ENCODE results near the gene UPF2. TPM values are rescaled to one million over a fixed set of nuclear protein-coding genes. Genes with fewer than 3 reads are reported as not detected.

The UPF2 gene
- total RNA-seq, 1 donor from 2014 or later: 25.1 TPM

DNA sequence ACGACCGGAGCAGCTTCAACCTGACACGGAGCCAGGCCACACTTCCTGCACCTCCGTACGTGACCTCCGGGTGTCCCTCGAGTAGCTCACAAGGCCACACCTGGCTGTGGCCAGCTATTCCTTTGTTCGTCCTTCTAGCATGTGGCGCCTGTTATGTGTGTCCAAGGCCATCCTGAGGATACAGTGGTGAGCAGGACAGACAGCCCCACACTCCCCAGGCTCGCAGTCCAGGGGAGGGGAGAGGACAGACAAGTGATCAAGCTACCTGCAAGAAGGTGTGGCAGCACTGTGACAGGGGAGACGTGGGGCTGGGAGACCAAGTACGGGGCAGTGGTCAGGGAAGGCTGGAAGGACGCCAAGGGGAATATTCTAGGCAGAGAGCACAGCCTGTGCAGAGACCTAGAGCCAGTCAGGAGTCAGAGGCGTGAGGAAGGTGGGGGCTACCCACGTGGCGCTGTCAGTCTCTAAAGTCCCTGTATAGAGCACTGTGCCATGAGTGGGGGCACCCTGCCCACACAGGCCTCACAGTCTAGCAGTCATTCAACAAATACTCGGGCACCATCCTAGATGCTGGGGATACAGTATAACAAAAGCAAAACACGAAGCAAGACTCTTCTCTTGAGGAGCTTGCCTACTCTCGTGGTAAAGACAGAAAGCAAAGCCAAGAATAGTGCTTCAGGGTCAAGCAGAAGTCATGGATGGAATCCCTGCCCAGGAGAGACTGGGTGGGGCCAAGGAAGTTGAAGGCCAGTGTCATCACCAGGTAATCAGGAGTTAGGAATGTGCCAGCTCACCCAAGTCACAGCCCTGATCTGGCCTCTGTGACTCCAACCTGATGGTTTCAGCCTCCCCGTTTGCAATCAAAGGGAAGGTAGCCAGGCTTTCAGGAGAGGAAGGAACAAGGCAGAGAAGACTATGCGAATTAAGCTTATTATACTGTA lies 160.9 kb downstream of the UPF2 start:
- no peak for DNase-seq (ENCODE audit: low read depth, low spot score)

GRCh38 chr10:11881030-11881476 lies 161.6 kb downstream of the UPF2 start:
- Mint-ChIP-seq H3K27ac (ENCODE audit: unreplicated experiment) (no peak overlapping the region), H3K4me1 (peaks cover 11% of the 10 kb centered on the region)

More for the DNA sequence above, 160.9 kb downstream of the UPF2 start:
- Mint-ChIP-seq H3K36me3 (ENCODE audit: low read depth) (no peaks in the 10 kb centered on the region), H3K9me3 (no peaks in the 10 kb centered on the region), H3K27me3 (ENCODE audit: low read depth) (no peaks in the 10 kb centered on the region), H3K4me3 (no peak overlapping the region), H3K27ac (ENCODE audit: unreplicated experiment) (no peak overlapping the region), H3K4me1 (peaks cover 8% of the 10 kb centered on the region)
- TF ChIP-seq, protein P1, sequence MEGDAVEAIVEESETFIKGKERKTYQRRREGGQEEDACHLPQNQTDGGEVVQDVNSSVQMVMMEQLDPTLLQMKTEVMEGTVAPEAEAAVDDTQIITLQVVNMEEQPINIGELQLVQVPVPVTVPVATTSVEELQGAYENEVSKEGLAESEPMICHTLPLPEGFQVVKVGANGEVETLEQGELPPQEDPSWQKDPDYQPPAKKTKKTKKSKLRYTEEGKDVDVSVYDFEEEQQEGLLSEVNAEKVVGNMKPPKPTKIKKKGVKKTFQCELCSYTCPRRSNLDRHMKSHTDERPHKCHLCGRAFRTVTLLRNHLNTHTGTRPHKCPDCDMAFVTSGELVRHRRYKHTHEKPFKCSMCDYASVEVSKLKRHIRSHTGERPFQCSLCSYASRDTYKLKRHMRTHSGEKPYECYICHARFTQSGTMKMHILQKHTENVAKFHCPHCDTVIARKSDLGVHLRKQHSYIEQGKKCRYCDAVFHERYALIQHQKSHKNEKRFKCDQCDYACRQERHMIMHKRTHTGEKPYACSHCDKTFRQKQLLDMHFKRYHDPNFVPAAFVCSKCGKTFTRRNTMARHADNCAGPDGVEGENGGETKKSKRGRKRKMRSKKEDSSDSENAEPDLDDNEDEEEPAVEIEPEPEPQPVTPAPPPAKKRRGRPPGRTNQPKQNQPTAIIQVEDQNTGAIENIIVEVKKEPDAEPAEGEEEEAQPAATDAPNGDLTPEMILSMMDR (conservative IDR thresholded peaks at IDR 0.05): peak; percentile 22

GRCh38 chr10:11880151-11881029 lies 162.2 kb downstream of the UPF2 start:
- TF ChIP-seq, protein P1 (conservative IDR thresholded peaks at IDR 0.05): no peak

More at GRCh38 chr10:11881030-11881476, 161.6 kb downstream of the UPF2 start:
- no peaks in the 10 kb centered on the region for H3K36me3 Mint-ChIP-seq (ENCODE audit: low read depth)
- no peaks in the 10 kb centered on the region for H3K27me3 Mint-ChIP-seq (ENCODE audit: low read depth)
- DNase-seq (ENCODE audit: low read depth, low spot score): no peak
- no peak overlapping the region for H3K4me3 Mint-ChIP-seq
- no peaks in the 10 kb centered on the region for H3K9me3 Mint-ChIP-seq
- TF ChIP-seq, protein P1 (conservative IDR thresholded peaks at IDR 0.05): no peak

DNA sequence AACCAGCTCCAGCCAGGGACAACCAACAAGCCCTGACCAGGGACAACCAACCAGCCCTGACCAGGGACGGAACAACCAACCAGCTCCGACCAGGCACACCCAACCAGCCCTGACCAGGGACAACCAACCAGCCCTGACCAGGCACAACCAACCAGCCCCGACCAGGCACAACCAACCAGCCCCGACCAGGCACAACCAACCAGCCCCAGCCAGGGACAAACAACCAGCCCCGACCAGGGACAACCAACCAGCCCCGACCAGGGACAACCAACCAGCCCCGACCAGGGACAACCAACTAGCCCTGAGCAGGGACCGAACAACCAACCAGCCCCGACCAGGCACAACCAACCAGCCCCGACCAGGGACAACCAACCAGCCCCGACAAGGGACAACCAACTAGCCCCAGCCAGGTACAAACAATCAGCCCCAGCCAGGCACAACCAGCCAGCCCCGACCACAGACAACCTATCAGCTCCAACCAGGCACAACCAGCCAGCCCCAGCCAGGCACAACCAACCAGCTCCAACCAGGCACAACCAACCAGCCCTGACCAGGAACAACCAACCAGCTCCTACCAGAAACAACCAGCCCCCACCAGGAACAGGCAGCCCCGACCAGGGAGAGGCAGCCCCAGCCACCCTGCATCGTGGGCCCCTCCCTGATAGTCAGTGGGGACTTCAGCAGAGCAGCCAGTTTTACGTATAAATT lies 163.1 kb downstream of the UPF2 start:
- Mint-ChIP-seq H3K27me3 (ENCODE audit: low read depth) (no peaks in the 10 kb centered on the region), H3K4me3 (no peak overlapping the region), H3K4me1 (peaks cover 26% of the 10 kb centered on the region), H3K9me3 (no peaks in the 10 kb centered on the region), H3K36me3 (ENCODE audit: low read depth) (no peaks in the 10 kb centered on the region), H3K27ac (ENCODE audit: unreplicated experiment) (no peak overlapping the region)
- TF ChIP-seq, protein P1 (conservative IDR thresholded peaks at IDR 0.05): no peak
- no peak for DNase-seq (ENCODE audit: low read depth, low spot score)

More at GRCh38 chr10:11880151-11881029, 162.2 kb downstream of the UPF2 start:
- Mint-ChIP-seq H3K9me3 (no peaks in the 10 kb centered on the region), H3K4me1 (peaks cover 17% of the 10 kb centered on the region), H3K4me3 (no peak overlapping the region), H3K27ac (ENCODE audit: unreplicated experiment) (no peak overlapping the region), H3K27me3 (ENCODE audit: low read depth) (no peaks in the 10 kb centered on the region), H3K36me3 (ENCODE audit: low read depth) (no peaks in the 10 kb centered on the region)
- DNase-seq (ENCODE audit: low read depth, low spot score): no peak

- TF ChIP-seq, protein P1 (conservative IDR thresholded peaks at IDR 0.05): no peak
- H3K27ac Mint-ChIP-seq (ENCODE audit: unreplicated experiment): peak overlapping the region; percentile 6
- no peaks in the 10 kb centered on the region for H3K27me3 Mint-ChIP-seq (ENCODE audit: low read depth)
- H3K4me1 Mint-ChIP-seq: peaks cover 31% of the 10 kb centered on the region
- no peaks in the 10 kb centered on the region for H3K9me3 Mint-ChIP-seq
- H3K4me3 Mint-ChIP-seq: no peak overlapping the region
- DNase-seq (ENCODE audit: low read depth, low spot score): no peak
- no peaks in the 10 kb centered on the region for H3K36me3 Mint-ChIP-seq (ENCODE audit: low read depth)
Observed at GRCh38 chr10:11878776-11879175, 163.8 kb downstream of the UPF2 start.
